Muscle layer of duodenum (tissue), 2 donors: ENCODE results near the gene BLMH.

ENCODE experiments used
- H3K27ac ChIP-seq: one replicate; pipeline ENCODE4 v1.7.0; 2013; ENCODE audit warnings: mild to moderate bottlenecking, low read length
- H3K27me3 ChIP-seq: one replicate; pipeline ENCODE4 v1.7.0; 2013; ENCODE audit warnings: low read depth, mild to moderate bottlenecking, control low read depth, low read length
- H3K36me3 ChIP-seq, 2 donors: one replicate each; pipeline ENCODE4 v1.7.0; 2013; ENCODE audit warnings: low read length in 2 of 2, control low read depth in 1 of 2, mild to moderate bottlenecking in 1 of 2; ENCODE audit not compliant: insufficient read depth in 2 of 2, control insufficient read depth in 1 of 2
- H3K4me1 ChIP-seq, 2 donors: one replicate each; pipeline ENCODE4 v1.7.0; 2013; ENCODE audit warnings: low read length in 2 of 2, mild to moderate bottlenecking in 2 of 2, control low read depth in 1 of 2, moderate library complexity in 1 of 2; ENCODE audit not compliant: insufficient read depth in 2 of 2, control insufficient read depth in 1 of 2
- H3K4me3 ChIP-seq, 2 donors: one replicate each; pipeline ENCODE4 v1.7.0; 2013; ENCODE audit warnings: low read length in 2 of 2, low read depth in 1 of 2, mild to moderate bottlenecking in 1 of 2
- H3K9me3 ChIP-seq, 2 donors: one replicate each; pipeline ENCODE4 v1.7.0; 2013; ENCODE audit warnings: low read length in 2 of 2, control low read depth in 1 of 2, mild to moderate bottlenecking in 1 of 2; ENCODE audit not compliant: control insufficient read depth in 1 of 2
- donor health status: healthy.

The BLMH gene

GRCh38 chr17:30323895-30324319, 32.2 kb upstream of the BLMH start:
- no peaks in the 10 kb centered on the region for H3K9me3 ChIP-seq
- H3K27me3 ChIP-seq: no peaks in the 10 kb centered on the region
- no peak overlapping the region for H3K27ac ChIP-seq
- no peaks in the 10 kb centered on the region for H3K36me3 ChIP-seq
- H3K4me1 ChIP-seq: no peaks in the 10 kb centered on the region
- H3K4me3 ChIP-seq: no peak overlapping the region

DNA sequence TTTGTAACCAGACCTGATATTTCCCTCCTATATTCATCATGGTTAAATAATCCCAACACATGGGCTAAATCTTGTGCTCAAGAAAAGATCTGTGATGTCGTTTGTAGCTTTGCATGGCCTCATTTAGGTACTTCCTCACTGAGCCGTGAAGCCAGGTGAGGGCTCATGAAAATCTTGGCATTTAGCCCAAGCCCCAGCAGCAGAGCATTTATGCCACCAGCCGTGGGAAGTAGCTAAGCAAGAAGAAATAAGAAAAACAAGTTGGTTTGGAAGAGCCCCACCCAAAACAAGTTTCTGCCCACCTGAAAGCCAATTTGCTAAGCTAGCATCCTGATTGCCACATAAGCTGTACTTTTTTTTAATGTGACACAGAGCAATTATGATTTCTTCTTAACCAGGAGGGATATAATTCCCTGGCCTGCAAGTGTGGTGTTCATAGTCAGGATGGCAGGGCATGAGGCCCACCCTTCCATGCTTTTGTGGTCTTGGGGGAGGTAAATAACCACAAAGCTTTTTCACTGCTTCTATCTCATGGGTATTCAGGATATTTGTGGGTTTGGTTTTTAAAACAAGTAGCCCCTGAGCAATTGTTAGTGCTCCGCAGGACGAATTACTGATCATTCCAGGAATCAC, 31.6 kb upstream of the BLMH start:
- no peaks in the 10 kb centered on the region for H3K9me3 ChIP-seq
- no peak overlapping the region for H3K4me3 ChIP-seq
- no peaks in the 10 kb centered on the region for H3K27me3 ChIP-seq
- no peaks in the 10 kb centered on the region for H3K36me3 ChIP-seq
- no peak overlapping the region for H3K27ac ChIP-seq
- H3K4me1 ChIP-seq: peaks cover 0 to 5% of the 10 kb centered on the region in 2 donors

GRCh38 chr17:30321314-30321713, 29.6 kb upstream of the BLMH start:
- Histone ChIP-seq H3K27ac (no peak overlapping the region), H3K36me3 (no peaks in the 10 kb centered on the region), H3K27me3 (no peaks in the 10 kb centered on the region), H3K4me1 (peaks cover 0 to 6% of the 10 kb centered on the region in 2 donors), H3K9me3 (no peaks in the 10 kb centered on the region), H3K4me3 (no peak overlapping the region)

DNA sequence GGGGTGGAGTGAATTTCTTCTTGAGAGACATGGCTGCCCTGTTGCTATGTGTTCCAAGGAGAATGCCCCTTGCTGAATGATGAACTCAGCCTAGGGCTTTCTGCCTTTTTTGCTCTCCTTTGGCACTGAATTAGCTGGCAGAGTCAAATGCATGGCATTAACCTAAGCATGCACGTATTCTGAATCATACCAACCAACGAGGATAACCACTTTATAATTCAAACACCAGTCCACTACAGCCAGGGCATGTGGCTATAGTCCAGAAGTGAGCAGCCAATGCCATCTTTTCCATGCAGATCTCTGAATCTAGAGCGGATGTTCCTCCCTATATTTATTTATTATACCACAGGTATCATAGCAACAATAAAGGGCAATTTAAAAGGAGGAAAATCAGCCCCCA, 26.4 kb upstream of the BLMH start:
- no peaks in the 10 kb centered on the region for H3K36me3 ChIP-seq
- peaks cover 0 to 6% of the 10 kb centered on the region in 2 donors for H3K4me1 ChIP-seq
- H3K9me3 ChIP-seq: no peaks in the 10 kb centered on the region
- H3K27me3 ChIP-seq: no peaks in the 10 kb centered on the region
- H3K4me3 ChIP-seq: no peak overlapping the region
- H3K27ac ChIP-seq: no peak overlapping the region

DNA sequence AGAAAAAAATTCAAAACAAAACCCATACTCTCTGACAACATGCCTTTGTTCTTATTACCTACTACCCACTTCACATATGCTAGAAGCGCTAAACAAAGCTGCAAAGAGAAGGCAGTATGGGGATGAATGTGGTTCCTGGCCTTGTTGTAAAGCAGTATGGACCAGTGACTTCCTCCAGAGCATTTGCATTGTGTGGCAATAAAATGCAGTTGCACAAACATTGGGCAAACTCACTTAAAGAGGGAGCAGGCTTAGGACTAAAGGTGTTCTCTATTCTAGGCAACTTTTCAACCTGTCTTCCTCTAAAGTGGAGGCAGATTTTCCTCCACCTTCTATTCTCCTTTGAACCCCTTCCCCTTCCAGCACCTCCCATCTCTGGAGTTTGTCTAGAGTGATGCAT, 25.0 kb upstream of the BLMH start:
- H3K9me3 ChIP-seq: no peaks in the 10 kb centered on the region
- no peak overlapping the region for H3K4me3 ChIP-seq
- H3K36me3 ChIP-seq: no peaks in the 10 kb centered on the region
- H3K27ac ChIP-seq: no peak overlapping the region
- H3K27me3 ChIP-seq: no peaks in the 10 kb centered on the region
- peaks cover 0 to 6% of the 10 kb centered on the region in 2 donors for H3K4me1 ChIP-seq

DNA sequence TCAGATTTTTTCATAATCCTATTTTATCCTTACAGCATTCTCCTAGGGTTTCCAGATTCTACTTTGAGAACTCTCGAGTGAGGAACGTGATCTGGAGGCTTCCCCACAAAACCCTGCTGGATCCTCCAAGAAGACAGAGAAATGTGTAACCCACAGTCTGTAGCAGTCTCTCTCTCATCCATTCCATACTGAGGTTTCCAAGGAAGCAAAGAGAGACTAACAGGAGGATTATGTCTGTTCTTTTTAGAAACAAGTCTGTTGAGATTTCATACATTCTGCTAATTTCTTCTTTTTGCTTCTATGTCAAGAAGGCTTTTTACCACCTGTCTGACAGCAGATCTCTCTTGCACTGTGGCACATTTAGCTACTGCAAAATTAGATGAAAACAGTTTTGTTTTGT, 23.4 kb upstream of the BLMH start:
- peaks cover 0 to 6% of the 10 kb centered on the region in 2 donors for H3K4me1 ChIP-seq
- H3K4me3 ChIP-seq: no peak overlapping the region
- no peak overlapping the region for H3K27ac ChIP-seq
- no peaks in the 10 kb centered on the region for H3K27me3 ChIP-seq
- H3K36me3 ChIP-seq: no peaks in the 10 kb centered on the region
- H3K9me3 ChIP-seq: no peaks in the 10 kb centered on the region

DNA sequence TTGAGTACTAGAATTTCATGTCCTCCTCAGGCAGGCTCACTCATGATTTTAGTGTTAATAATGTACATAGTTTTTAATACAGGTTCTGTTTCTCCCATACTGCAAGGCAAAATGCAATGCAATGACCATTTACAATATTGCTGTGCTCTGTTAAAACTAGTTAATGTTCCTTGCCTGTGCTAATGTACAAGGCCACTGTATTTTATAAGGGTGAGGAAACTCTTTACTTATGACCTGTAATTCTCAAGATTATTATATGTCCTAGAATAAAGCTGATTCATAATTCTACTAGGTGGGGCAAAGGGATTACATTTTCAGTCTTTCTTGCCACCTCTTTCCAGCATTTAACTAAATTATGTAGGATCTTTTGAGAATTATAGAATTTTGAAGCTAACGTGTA, 22.7 kb upstream of the BLMH start:
- Histone ChIP-seq H3K4me3 (no peak overlapping the region), H3K4me1 (peaks cover 0 to 6% of the 10 kb centered on the region in 2 donors), H3K36me3 (no peaks in the 10 kb centered on the region), H3K27me3 (no peaks in the 10 kb centered on the region), H3K27ac (no peak overlapping the region), H3K9me3 (no peaks in the 10 kb centered on the region)

DNA sequence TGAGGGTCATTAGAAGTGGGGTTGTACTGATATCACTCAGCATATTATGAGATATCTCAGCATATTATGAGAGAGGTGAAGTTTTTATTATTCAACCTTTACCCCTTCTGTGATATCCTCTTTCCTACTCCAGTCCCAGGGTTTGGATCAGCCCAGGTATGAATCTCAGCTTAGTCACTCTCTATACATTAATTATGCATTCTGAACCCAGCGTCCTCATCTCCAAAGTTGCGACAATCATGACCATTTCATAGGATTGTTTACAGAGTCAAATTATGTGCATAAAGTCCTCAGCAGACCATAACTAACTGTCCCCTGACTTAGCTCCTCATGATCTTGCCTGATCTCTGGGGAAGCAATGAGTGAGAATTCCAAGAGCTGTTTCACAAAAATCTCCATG, 20.5 kb upstream of the BLMH start:
- H3K9me3 ChIP-seq: no peaks in the 10 kb centered on the region
- no peaks in the 10 kb centered on the region for H3K36me3 ChIP-seq
- H3K27ac ChIP-seq: no peak overlapping the region

DNA sequence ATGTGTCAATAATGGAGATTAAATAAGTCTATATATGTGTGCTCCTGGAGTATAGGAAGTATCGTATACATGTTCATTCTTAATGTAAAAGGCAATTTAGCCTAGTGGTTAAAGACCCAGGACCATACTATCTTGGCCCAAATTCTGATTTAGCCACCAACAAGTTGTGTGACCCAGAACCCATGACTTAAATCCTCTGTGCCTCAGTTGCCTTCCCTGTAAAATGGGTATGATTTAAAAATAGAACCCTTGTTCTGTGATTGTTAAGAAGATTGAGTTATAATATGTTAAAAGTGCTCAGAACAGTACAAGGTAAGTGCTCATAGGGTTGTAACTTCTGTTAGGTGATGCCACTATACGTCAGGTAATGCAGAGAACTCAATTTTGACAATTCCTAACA, 18.8 kb upstream of the BLMH start:
- Histone ChIP-seq H3K4me3 (no peak overlapping the region), H3K9me3 (no peaks in the 10 kb centered on the region), H3K27me3 (no peaks in the 10 kb centered on the region), H3K27ac (no peak overlapping the region), H3K4me1 (no peaks in the 10 kb centered on the region), H3K36me3 (no peaks in the 10 kb centered on the region)

More for the DNA sequence above, 20.5 kb upstream of the BLMH start:
- H3K4me1 ChIP-seq: no peaks in the 10 kb centered on the region
- H3K27me3 ChIP-seq: no peaks in the 10 kb centered on the region
- no peak overlapping the region for H3K4me3 ChIP-seq

- H3K4me3 ChIP-seq: no peak overlapping the region
- H3K4me1 ChIP-seq: no peaks in the 10 kb centered on the region
- H3K27me3 ChIP-seq: no peaks in the 10 kb centered on the region
- H3K36me3 ChIP-seq: no peaks in the 10 kb centered on the region
- no peak overlapping the region for H3K27ac ChIP-seq
- H3K9me3 ChIP-seq: no peaks in the 10 kb centered on the region
Observed at GRCh38 chr17:30309591-30309990, 17.8 kb upstream of the BLMH start.

GRCh38 chr17:30308406-30308805, 16.7 kb upstream of the BLMH start:
- Histone ChIP-seq H3K27me3 (no peaks in the 10 kb centered on the region), H3K27ac (no peak overlapping the region)

DNA sequence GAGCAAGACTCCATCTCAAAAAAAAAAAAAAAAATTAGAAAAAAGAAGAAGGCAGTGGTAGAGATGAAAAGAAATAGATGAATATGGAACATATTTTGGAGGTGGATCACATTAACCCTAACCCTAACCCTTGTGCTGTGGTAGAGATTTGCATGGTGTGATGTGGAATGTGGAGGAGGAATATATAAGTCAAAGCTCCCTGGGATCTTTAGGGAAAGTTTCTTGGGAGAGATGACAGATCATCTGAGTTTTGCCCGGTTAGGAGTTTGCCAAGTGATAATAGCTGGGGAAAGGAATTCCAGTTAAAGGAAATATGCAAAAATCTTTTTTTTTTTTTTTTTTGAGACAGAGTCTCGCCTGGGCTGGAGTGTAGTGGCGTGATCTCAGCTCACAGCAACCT, 13.0 kb upstream of the BLMH start:
- H3K4me1 ChIP-seq: no peaks in the 10 kb centered on the region
- no peak overlapping the region for H3K27ac ChIP-seq
- H3K4me3 ChIP-seq: no peak overlapping the region
- H3K27me3 ChIP-seq: no peaks in the 10 kb centered on the region
- no peaks in the 10 kb centered on the region for H3K36me3 ChIP-seq
- H3K9me3 ChIP-seq: no peaks in the 10 kb centered on the region

More at GRCh38 chr17:30308406-30308805, 16.7 kb upstream of the BLMH start:
- Histone ChIP-seq H3K9me3 (no peaks in the 10 kb centered on the region), H3K4me1 (no peaks in the 10 kb centered on the region), H3K36me3 (no peaks in the 10 kb centered on the region), H3K4me3 (no peak overlapping the region)
